Stomach (tissue), 9 donors: ENCODE results near the gene CUEDC1. TPM values are rescaled to one million over a fixed set of nuclear protein-coding genes. Genes with fewer than 3 reads are reported as not detected.
"Not testable (repeated sequence)": the region's sequence is repeated elsewhere in the genome, so short reads cannot be mapped to it uniquely, and the experiment has no call there.

Source experiments
- DNase-seq, 2 donors: peaks; one replicate each; pipeline versions ENCODE4 v3.0.0 to v3.0.0-alpha.2; 2013 to 2019
- H3K27ac ChIP-seq, 5 donors: fragments of 200-600 bp in 4 of 5; sonication (generic) in 4 of 5; one replicate each; pipeline ENCODE4 v1.5.1; 2013 to 2019; ENCODE audit warnings: mild to moderate bottlenecking in 1 of 5, moderate library complexity in 1 of 5
- H3K27me3 ChIP-seq, 3 donors: fragments of 200-600 bp; sonication (generic); one replicate each; pipeline ENCODE4 v1.5.1; 2017 to 2019; ENCODE audit warnings: mixed run types in 1 of 3
- H3K36me3 ChIP-seq, 4 donors: fragments of 200-600 bp; sonication (generic); 1 replicate in 3 of 4; 2 replicates in 1 of 4; pipeline ENCODE4 v1.5.1; 2016 to 2019
- H3K4me1 ChIP-seq, 4 donors: fragments of 200-600 bp; sonication (generic); one replicate each; pipeline ENCODE4 v1.5.1; 2016 to 2019
- H3K4me3 ChIP-seq, 4 donors: fragments of 200-600 bp; sonication (generic) in 3 of 4; one replicate each; pipeline ENCODE4 v1.5.1; 2016 to 2019; ENCODE audit warnings: mild to moderate bottlenecking in 1 of 4
- H3K9me3 ChIP-seq, 4 donors: fragments of 200-600 bp; sonication (generic); one replicate each; pipeline ENCODE4 v1.5.1; 2016 to 2019
- CTCF ChIP-seq, 7 experiments: fragments of 450-650 bp in 4 of 7; fragments of 200-600 bp in 3 of 7; sonication (generic) in 3 of 7; IDR thresholded peaks; one replicate each; pipeline ENCODE4 v1.5.1; 2016 to 2019; ENCODE audit warnings: antibody characterized with exemption in 7 of 7, control low read depth in 2 of 7, mild to moderate bottlenecking in 1 of 7
- EP300 ChIP-seq: sonication (generic); formaldehyde crosslinking; IDR thresholded peaks from one replicate; pipeline ENCODE4 v1.6.1; 2017; ENCODE audit warnings: antibody characterized with exemption
- POLR2A ChIP-seq, 4 donors: fragments of 450-650 bp; IDR thresholded peaks; one replicate each; pipeline ENCODE4 v1.6.1; 2016; ENCODE audit warnings: antibody characterized with exemption in 4 of 4, control low read depth in 2 of 4, mild to moderate bottlenecking in 1 of 4, moderate library complexity in 1 of 4
- POLR2AphosphoS5 ChIP-seq, 3 donors: sonication (generic); formaldehyde crosslinking; IDR thresholded peaks; one replicate each; pipeline ENCODE4 v1.6.1; 2016; ENCODE audit warnings: antibody characterized with exemption in 3 of 3
- WGBS, 5 donors: extraction: QIAGEN DNeasy Blood & Tissue Kit in 3 of 5; methylation state at CpG; one replicate each; pipeline versions ENCODE4 v1.1.5 to v1.1.7; 2013 to 2018; 5-methylcytosine and 5-hydroxymethylcytosine counted together
- intact Hi-C: fragments of 100-400 bp; cut with DNase I; formaldehyde crosslinking; loops from one replicate; pipeline ENCODE4 v1.15.1; 2023; ENCODE audit warnings: low total_unique reads
- polyA plus RNA-seq, 3 donors: library from polyadenylated mRNA; stranded (reverse); fragments of 200-250 nt; gene quantifications; one replicate each; pipeline ENCODE4 v1.2.3, GENCODE V29; 2013
- total RNA-seq, 5 donors: library from RNA; depleted of rRNA; stranded (reverse); fragments of >200 nt; gene quantifications; one replicate each; pipeline versions ENCODE4 v1.1.0 to v1.2.3, GENCODE V29; 2014 to 2016
- donor health status: healthy with polysubstance abuse.
- donor health status: Bipolar disorder and iron deficiency.
- donor health status: healthy.

CUEDC1 gene
- total and polyA plus RNA-seq, 8 donors: 10.5 to 111 (median 21.7) TPM

GRCh38 chr17:57959929-57960328 lies 4.7 kb upstream of the CUEDC1 start:
- no peak for TF ChIP-seq POLR2AphosphoS5 (IDR thresholded peaks at IDR 0.05)
- no peak overlapping the region for H3K27ac ChIP-seq
- intact Hi-C loops: loop anchor here (10.0 kb wide), 1 partner anchor 65 kb away; no protein-coding TSS in a partner anchor
- no peak for DNase-seq
- no peaks in the 10 kb centered on the region for H3K9me3 ChIP-seq
- H3K27me3 ChIP-seq: no peaks in the 10 kb centered on the region
- H3K36me3 ChIP-seq: no peaks in the 10 kb centered on the region
- H3K4me1 ChIP-seq: peaks cover 16 to 20% (median 18%) of the 10 kb centered on the region in 4 donors
- 88 to 94% (median 91%) methylated on average over 6 of the region's 6 CpGs for WGBS, 5 donors
- H3K4me3 ChIP-seq: no peak overlapping the region

- 94 to 98% (median 96%) methylated on average over 13 to 15 of the region's 15 CpGs for WGBS, 5 donors
- not testable (repeated sequence) for H3K9me3 ChIP-seq, DNase-seq, H3K36me3 ChIP-seq, H3K27ac ChIP-seq, H3K27me3 ChIP-seq, H3K4me3 ChIP-seq
- intact Hi-C loops: loop anchor here (10.0 kb wide), 1 partner anchor 64 kb away; no protein-coding TSS in a partner anchor
- peaks cover 26 to 33% (median 28%) of the 10 kb centered on the region in 4 donors for H3K4me1 ChIP-seq
Observed at GRCh38 chr17:57958391-57958790, 3.2 kb upstream of the CUEDC1 start.

- TF ChIP-seq CTCF (IDR thresholded peaks at IDR 0.05) (no peak), POLR2A (IDR thresholded peaks at IDR 0.05) (no peak), POLR2AphosphoS5 (IDR thresholded peaks at IDR 0.05) (no peak), EP300 (no peak)
- intact Hi-C loops: loop anchor here (10.0 kb wide), 1 partner anchor 63 kb away; no protein-coding TSS in a partner anchor
- Histone ChIP-seq H3K4me1 (peaks cover 31 to 38% (median 33%) of the 10 kb centered on the region in 4 donors), H3K9me3 (no peaks in the 10 kb centered on the region), H3K27me3 (no peaks in the 10 kb centered on the region), H3K4me3 (no peak overlapping the region), H3K27ac (no peak overlapping the region), H3K36me3 (no peaks in the 10 kb centered on the region)
- 84 to 98% (median 94%) methylated on average over 3 of the region's 3 CpGs for WGBS, 5 donors
- DNase-seq: no peak
Observed at GRCh38 chr17:57957886-57958285, 2.7 kb upstream of the CUEDC1 start.

GRCh38 chr17:57957120-57957850 lies 2.1 kb upstream of the CUEDC1 start:
- H3K27me3 ChIP-seq: no peaks in the 10 kb centered on the region
- TF ChIP-seq CTCF (IDR thresholded peaks at IDR 0.05): no peak
- TF ChIP-seq POLR2A (IDR thresholded peaks at IDR 0.05): no peak
- TF ChIP-seq POLR2AphosphoS5 (IDR thresholded peaks at IDR 0.05): no peak
- no peak for TF ChIP-seq EP300
- DNase-seq: peak in 1 of 2 donors; percentile 17
- peaks cover 31 to 44% (median 39%) of the 10 kb centered on the region in 4 donors for H3K4me1 ChIP-seq
- H3K9me3 ChIP-seq: no peaks in the 10 kb centered on the region
- no peaks in the 10 kb centered on the region for H3K36me3 ChIP-seq
- 88 to 95% (median 90%) methylated on average over 8 of the region's 8 CpGs for WGBS, 5 donors
- no peak overlapping the region for H3K27ac ChIP-seq
- intact Hi-C loops: loop anchor here (10.0 kb wide), 1 partner anchor 62 kb away; no protein-coding TSS in a partner anchor
- H3K4me3 ChIP-seq: no peak overlapping the region

GRCh38 chr17:57956291-57957119 lies 1.3 kb upstream of the CUEDC1 start:
- no peaks in the 10 kb centered on the region for H3K27me3 ChIP-seq
- peak overlapping the region in 1 of 4 donors; percentile 89 for H3K4me3 ChIP-seq
- peak overlapping the region; percentile 27 to 99 (median 86) for H3K27ac ChIP-seq
- no peaks in the 10 kb centered on the region for H3K36me3 ChIP-seq
- no peak for TF ChIP-seq POLR2A (IDR thresholded peaks at IDR 0.05)
- no peak for TF ChIP-seq EP300
- no peak for TF ChIP-seq POLR2AphosphoS5 (IDR thresholded peaks at IDR 0.05)
- TF ChIP-seq CTCF (IDR thresholded peaks at IDR 0.05): no peak
- H3K9me3 ChIP-seq: no peaks in the 10 kb centered on the region
- peaks cover 31 to 51% (median 44%) of the 10 kb centered on the region in 4 donors for H3K4me1 ChIP-seq
- intact Hi-C loops: loop anchor here (10.0 kb wide), 1 partner anchor 62 kb away; no protein-coding TSS in a partner anchor
- DNase-seq: peak; percentile 20 to 49
- WGBS, 5 donors: 22 to 48% (median 38%) methylated on average over 10 to 13 of the region's 13 CpGs
